ENCODE measurements around the gene UFC1.

The UFC1 gene

GRCh38 chr1:161197560-161198193 lies 43.9 kb downstream of the UFC1 start:
- no peak overlapping the region for H3K4me3 ChIP-seq (ENCODE audit: low read depth, low read length)
- TF ChIP-seq CTCF (IDR thresholded peaks at IDR 0.05; ENCODE audit: control insufficient read depth, extremely low read depth, insufficient read depth) = no peak

GRCh38 chr1:161198194-161198896 lies 44.6 kb downstream of the UFC1 start:
- TF ChIP-seq CTCF (IDR thresholded peaks at IDR 0.05; ENCODE audit: control insufficient read depth, extremely low read depth, insufficient read depth) = no peak
- no peak overlapping the region for H3K4me3 ChIP-seq (ENCODE audit: low read depth, low read length)
- DNase-seq (ENCODE audit: low read depth) = no peak

More at GRCh38 chr1:161197560-161198193, 43.9 kb downstream of the UFC1 start:
- no peak for DNase-seq (ENCODE audit: low read depth)

DNA sequence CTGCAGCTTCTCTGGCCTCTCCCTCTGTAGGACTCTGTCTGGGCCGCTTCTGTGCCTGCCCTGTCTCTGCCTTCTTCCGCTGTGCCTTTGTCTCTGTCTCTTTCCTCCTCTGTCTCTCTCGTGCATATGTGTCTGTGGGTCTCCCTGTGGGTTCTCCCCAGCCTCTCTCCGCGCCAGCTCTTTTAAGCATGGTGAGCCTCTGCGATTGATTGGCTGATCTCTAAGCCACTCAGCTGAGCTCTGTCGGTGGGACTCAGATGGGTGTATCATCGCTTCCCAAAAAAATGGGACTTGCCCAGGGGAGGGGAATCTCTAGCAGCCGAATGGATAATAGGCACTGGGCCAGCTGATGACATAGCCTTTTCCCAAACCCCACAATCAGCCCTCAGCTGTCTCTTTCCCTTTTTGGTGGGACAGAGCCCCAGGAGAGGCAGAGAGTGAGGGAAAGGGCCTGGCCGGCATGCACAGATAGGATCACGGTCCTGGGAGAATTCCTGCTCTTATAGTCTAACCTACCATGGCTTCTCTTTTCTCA lies 45.2 kb downstream of the UFC1 start, which contains the start of gene ADAMTS4:
TSS of gene ADAMTS4 (minus strand) at position 158 of the 535 bp plus-strand sequence. CDS start 427 bp downstream, outside the sequence.
- H3K4me3 ChIP-seq (ENCODE audit: low read depth, low read length) = no peak within 1 kb of the TSS
- DNase-seq (ENCODE audit: low read depth) = no peak
- TF ChIP-seq CTCF (IDR thresholded peaks at IDR 0.05; ENCODE audit: control insufficient read depth, extremely low read depth, insufficient read depth) = no peak

GRCh38 chr1:161199506-161200139 lies 45.8 kb downstream of the UFC1 start:
- DNase-seq (ENCODE audit: low read depth) = no peak
- TF ChIP-seq CTCF (IDR thresholded peaks at IDR 0.05; ENCODE audit: control insufficient read depth, extremely low read depth, insufficient read depth) = no peak
- no peak overlapping the region for H3K4me3 ChIP-seq (ENCODE audit: low read depth, low read length)

DNA sequence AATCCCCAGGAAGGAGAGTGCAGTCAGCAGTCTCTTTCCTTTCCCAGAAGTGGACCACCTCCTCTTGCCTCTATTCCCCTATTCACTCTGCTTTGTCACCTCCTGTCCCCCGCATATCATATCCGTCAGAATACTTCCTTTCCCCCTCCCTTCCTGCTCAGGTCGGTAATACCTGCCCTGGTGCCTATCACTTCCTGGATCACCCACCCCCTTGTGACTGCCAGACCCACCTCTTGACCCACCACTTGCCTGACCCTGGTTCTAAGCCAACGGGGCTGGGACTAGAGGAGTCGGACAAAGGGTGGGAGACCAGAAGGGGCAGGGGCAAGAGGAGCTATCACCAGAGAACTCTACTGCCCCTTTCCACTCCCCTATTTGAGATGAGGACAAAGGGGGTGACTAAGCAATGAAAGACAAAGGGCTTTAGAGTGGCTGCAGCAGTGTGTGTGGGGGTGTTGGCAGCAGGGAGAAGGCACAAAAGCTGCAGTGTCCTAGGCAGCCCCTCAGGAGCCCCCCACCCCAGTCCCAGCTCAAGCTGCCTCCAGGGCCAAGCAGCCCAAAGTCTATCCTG lies 46.7 kb downstream of the UFC1 start:
- no peak for DNase-seq (ENCODE audit: low read depth)
- H3K4me3 ChIP-seq (ENCODE audit: low read depth, low read length) = no peak overlapping the region
- TF ChIP-seq CTCF (IDR thresholded peaks at IDR 0.05; ENCODE audit: control insufficient read depth, extremely low read depth, insufficient read depth) = no peak

DNA sequence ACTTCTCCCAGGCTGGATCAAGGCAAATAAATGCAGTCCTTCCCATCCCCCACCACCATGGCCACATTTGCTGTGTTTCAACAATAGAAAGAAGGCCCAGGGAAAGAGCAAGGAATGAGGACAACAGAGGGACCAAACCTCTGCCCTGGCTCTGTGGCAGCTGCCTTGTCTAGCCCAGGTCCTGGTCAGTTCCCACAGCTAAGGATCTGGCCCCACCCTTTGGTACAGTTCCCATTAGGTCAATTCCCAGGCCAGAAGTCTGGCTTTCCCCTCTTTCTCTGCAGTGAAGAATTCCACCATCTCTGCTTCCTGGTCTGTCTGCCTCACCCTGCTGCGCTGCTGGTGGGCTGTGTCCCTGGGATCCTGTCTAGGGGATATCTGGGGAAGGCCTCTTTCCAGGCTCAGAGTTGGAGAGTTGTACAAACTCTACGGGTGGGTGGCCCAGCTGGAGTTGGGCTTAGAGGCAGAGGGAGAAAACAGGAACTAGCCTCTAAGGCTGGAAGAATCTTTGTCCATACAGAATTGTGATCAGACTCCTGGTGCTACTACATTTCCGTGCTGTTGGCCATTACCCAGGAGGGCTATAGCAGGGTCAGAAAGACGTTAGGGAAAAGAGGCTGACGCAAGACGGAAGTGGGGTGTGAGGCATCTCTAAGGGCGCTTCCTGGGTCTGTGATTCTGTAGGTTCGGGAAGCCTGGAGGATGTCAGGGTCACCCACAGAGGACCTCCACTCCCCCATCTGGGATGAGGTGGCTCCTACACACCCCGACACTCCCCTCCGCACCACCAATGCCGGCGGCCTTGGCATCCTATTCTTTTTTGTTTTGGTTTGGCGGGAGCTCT lies 47.4 kb downstream of the UFC1 start:
- DNase-seq (ENCODE audit: low read depth) = no peak
- TF ChIP-seq CTCF (IDR thresholded peaks at IDR 0.05; ENCODE audit: control insufficient read depth, extremely low read depth, insufficient read depth) = no peak
- H3K4me3 ChIP-seq (ENCODE audit: low read depth, low read length) = peak overlapping the region; percentile 86
